H1 (cell line): ENCODE measurements around the gene RAB11FIP5.

Experiments
- CBX5 ChIP-seq: fragments of 300-800, 300-1000 bp; sonication (generic); IDR thresholded peaks from 2 replicates; pipeline ENCODE4 v1.7.1; 2016; ENCODE audit warnings: antibody characterized with exemption, low read length, low read depth
- CREB1 ChIP-seq: IDR thresholded peaks from 2 replicates; pipeline ENCODE4 v1.6.1; 2012; ENCODE audit warnings: inconsistent platforms
- CTCF ChIP-seq, 3 experiments: IDR thresholded peaks; 1 replicate in 2 of 3; 2 replicates in 1 of 3; pipeline versions ENCODE4 v1.5.1 to v1.6.1; 2011; ENCODE audit warnings: low read length in 3 of 3, mild to moderate bottlenecking in 3 of 3, inconsistent platforms in 2 of 3, low read depth in 1 of 3, moderate library complexity in 1 of 3; ENCODE audit not compliant: insufficient read depth in 1 of 3; ENCODE audit errors: control extremely low read depth in 1 of 3
- NRF1 ChIP-seq: IDR thresholded peaks from 2 replicates; pipeline ENCODE4 v1.6.1; 2011; ENCODE audit warnings: mild to moderate bottlenecking, low read depth, low read length, improper control_type of control experiment
- POLR2A ChIP-seq, 2 experiments: IDR thresholded peaks; 1 replicate in 1 of 2; 2 replicates in 1 of 2; pipeline ENCODE4 v1.6.1; 2011; ENCODE audit warnings: low read depth in 2 of 2, low read length in 2 of 2, mild to moderate bottlenecking in 2 of 2; ENCODE audit errors: control extremely low read depth in 1 of 2
- POLR2AphosphoS5 ChIP-seq: IDR thresholded peaks from 2 replicates; pipeline ENCODE4 v1.6.1; 2011; ENCODE audit warnings: low read depth, low read length
- SUZ12 ChIP-seq: fragments of 200-600 bp; sonication (generic); IDR thresholded peaks from 2 replicates; pipeline ENCODE4 v1.6.1; 2012; ENCODE audit warnings: mild to moderate bottlenecking, inconsistent platforms, low read length, moderate library complexity, mixed read lengths
- TAF1 ChIP-seq: IDR thresholded peaks from 2 replicates; pipeline ENCODE4 v1.6.1; 2011; ENCODE audit warnings: mild to moderate bottlenecking, low read depth, low read length
- TBP ChIP-seq: IDR thresholded peaks from 2 replicates; pipeline ENCODE4 v1.6.1; 2011; ENCODE audit warnings: low read depth, low read length, improper control_type of control experiment

- TF ChIP-seq CTCF (IDR thresholded peaks at IDR 0.05; ENCODE audit: control extremely low read depth in 1 of 3, insufficient read depth in 1 of 3, low read depth in 1 of 3, low read length in 3 of 3) = peak in 1 of 3 experiments; percentile 7; a peak in 1 of 4 replicates
- no peak for TF ChIP-seq POLR2AphosphoS5
- no peak for TF ChIP-seq CREB1
- TF ChIP-seq TBP = no peak
- TF ChIP-seq CBX5 = no peak
- TF ChIP-seq POLR2A (IDR thresholded peaks at IDR 0.05; ENCODE audit: control extremely low read depth in 1 of 2, low read depth in 2 of 2, low read length in 2 of 2) = no peak
- no peak for TF ChIP-seq NRF1
- TF ChIP-seq SUZ12 = no peak
- no peak for TF ChIP-seq TAF1
Measured at GRCh38 chr2:73128841-73129535, 16.2 kb upstream of the RAB11FIP5 start.
